ENCODE results near the gene CC2D2B.

DNA sequence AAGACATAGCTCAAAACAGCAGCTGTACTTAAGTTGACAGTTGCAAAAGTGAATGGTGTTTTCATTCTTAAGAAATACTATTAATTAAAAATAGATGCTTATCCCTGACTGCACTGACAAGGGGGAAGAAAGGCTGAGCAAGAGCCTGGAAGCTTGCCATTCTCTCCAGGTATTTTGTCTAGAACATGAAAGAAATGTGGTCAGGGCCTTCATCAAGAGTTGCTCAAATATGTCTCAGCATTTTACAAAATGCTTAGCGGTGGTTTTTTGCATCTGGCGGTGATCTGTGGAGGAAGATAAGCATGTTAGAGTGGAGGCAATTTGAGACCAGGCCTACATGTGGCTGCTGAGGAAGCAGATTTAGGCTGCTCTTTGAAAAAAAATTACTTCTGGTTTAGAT lies 46.4 kb upstream of the CC2D2B start:
- TF ChIP-seq, protein P1, sequence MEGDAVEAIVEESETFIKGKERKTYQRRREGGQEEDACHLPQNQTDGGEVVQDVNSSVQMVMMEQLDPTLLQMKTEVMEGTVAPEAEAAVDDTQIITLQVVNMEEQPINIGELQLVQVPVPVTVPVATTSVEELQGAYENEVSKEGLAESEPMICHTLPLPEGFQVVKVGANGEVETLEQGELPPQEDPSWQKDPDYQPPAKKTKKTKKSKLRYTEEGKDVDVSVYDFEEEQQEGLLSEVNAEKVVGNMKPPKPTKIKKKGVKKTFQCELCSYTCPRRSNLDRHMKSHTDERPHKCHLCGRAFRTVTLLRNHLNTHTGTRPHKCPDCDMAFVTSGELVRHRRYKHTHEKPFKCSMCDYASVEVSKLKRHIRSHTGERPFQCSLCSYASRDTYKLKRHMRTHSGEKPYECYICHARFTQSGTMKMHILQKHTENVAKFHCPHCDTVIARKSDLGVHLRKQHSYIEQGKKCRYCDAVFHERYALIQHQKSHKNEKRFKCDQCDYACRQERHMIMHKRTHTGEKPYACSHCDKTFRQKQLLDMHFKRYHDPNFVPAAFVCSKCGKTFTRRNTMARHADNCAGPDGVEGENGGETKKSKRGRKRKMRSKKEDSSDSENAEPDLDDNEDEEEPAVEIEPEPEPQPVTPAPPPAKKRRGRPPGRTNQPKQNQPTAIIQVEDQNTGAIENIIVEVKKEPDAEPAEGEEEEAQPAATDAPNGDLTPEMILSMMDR (IDR thresholded peaks at IDR 0.05; ENCODE audit: low read depth, low read length, poor library complexity, severe bottlenecking) = no peak
- no peak for TF ChIP-seq EZH2phosphoT487 (IDR thresholded peaks at IDR 0.05; ENCODE audit: borderline replicate concordance, low read length)

All from DOHH2 (cell line).